Prostate gland (tissue), 2 donors: Measurements from ENCODE around the gene ARHGAP6.

Source experiments
- CTCF ChIP-seq, 4 experiments: fragments of 200-600 bp in 2 of 4; fragments of 450-650 bp in 2 of 4; sonication (generic) in 2 of 4; IDR thresholded peaks; 1 replicate in 3 of 4; 2 replicates in 1 of 4; pipeline ENCODE4 v1.5.1; 2016 to 2019; ENCODE audit warnings: antibody characterized with exemption in 4 of 4, mild to moderate bottlenecking in 2 of 4, moderate library complexity in 2 of 4
- POLR2A ChIP-seq: fragments of 450-650 bp; IDR thresholded peaks from one replicate; pipeline ENCODE4 v1.6.1; 2016; ENCODE audit warnings: antibody characterized with exemption, mild to moderate bottlenecking
- POLR2AphosphoS5 ChIP-seq: sonication (generic); formaldehyde crosslinking; IDR thresholded peaks from one replicate; pipeline ENCODE4 v1.6.1; 2017; ENCODE audit warnings: antibody characterized with exemption

GRCh38 chrX:11293113-11293512, 372.6 kb downstream of the ARHGAP6 start, which contains the start of gene AMELX:
- TF ChIP-seq CTCF (IDR thresholded peaks at IDR 0.05) (no peak), POLR2A (no peak), POLR2AphosphoS5 (no peak)
